Loucy (cell line): ENCODE data around the gene NLRP6.
"Not testable (repeated sequence)": the region's sequence is repeated elsewhere in the genome, so short reads cannot be mapped to it uniquely, and the experiment has no call there.

Experiments used
- H2AFZ ChIP-seq: fragments of 200-600 bp; sonication (generic); 2 replicates; pipeline ENCODE4 v1.6.0; 2016; ENCODE audit warnings: antibody characterized with exemption, mild to moderate bottlenecking, low read length, moderate library complexity
- H3F3A ChIP-seq: fragments of 200-600 bp; 2 replicates; pipeline ENCODE4 v1.6.0; 2016; ENCODE audit warnings: antibody characterized with exemption, low read depth, mild to moderate bottlenecking
- H3K27me3 ChIP-seq: fragments of 200-600 bp; sonication (generic); 2 replicates; pipeline ENCODE4 v1.6.1; 2014; ENCODE audit warnings: low read length, mild to moderate bottlenecking; ENCODE audit not compliant: insufficient read depth, poor library complexity, severe bottlenecking
- H3K36me3 ChIP-seq: fragments of 200-600 bp; sonication (generic); 2 replicates; pipeline ENCODE4 v1.6.1; 2016; ENCODE audit warnings: low read length; ENCODE audit not compliant: insufficient read depth
- H3K4me1 ChIP-seq: fragments of 200-600 bp; sonication (generic); 2 replicates; pipeline ENCODE4 v1.5.1; 2014; ENCODE audit warnings: low read length, mild to moderate bottlenecking; ENCODE audit not compliant: insufficient read depth, poor library complexity, severe bottlenecking
- H3K4me2 ChIP-seq: fragments of 200-600 bp; sonication (generic); 2 replicates; pipeline ENCODE4 v1.6.0; 2014; ENCODE audit warnings: antibody characterized with exemption, low read length, low read depth, mild to moderate bottlenecking; ENCODE audit not compliant: poor library complexity, severe bottlenecking
- H3K4me3 ChIP-seq: fragments of 200-600 bp; sonication (generic); 2 replicates; pipeline ENCODE4 v1.5.1; 2014; ENCODE audit warnings: low read length, mild to moderate bottlenecking, mixed read lengths; ENCODE audit not compliant: poor library complexity, severe bottlenecking
- H3K79me2 ChIP-seq: fragments of 200-600 bp; sonication (generic); 2 replicates; pipeline ENCODE4 v1.6.1; 2014; ENCODE audit warnings: low read length; ENCODE audit not compliant: insufficient read depth
- H3K9ac ChIP-seq: fragments of 200-600 bp; sonication (generic); 2 replicates; pipeline ENCODE4 v1.6.0; 2014; ENCODE audit warnings: mild to moderate bottlenecking, low read depth, low read length, moderate library complexity; ENCODE audit not compliant: poor library complexity, severe bottlenecking
- H3K9me2 ChIP-seq: fragments of 200-600 bp; sonication (generic); replicated peaks from 2 replicates; pipeline ENCODE4 v1.6.1; 2016; ENCODE audit warnings: low read depth, low read length, mixed read lengths
- H3K9me3 ChIP-seq: fragments of 200-600 bp; sonication (generic); 2 replicates; pipeline ENCODE4 v1.6.1; 2014; ENCODE audit warnings: mild to moderate bottlenecking, antibody characterized with exemption, low read length, low read depth; ENCODE audit not compliant: insufficient read depth
- H4K20me1 ChIP-seq: fragments of 200-600 bp; sonication (generic); 2 replicates; pipeline ENCODE4 v1.6.0; 2014; ENCODE audit warnings: antibody characterized with exemption, low read length, mild to moderate bottlenecking; ENCODE audit not compliant: insufficient read depth, poor library complexity, severe bottlenecking
- CTCF ChIP-seq: fragments of 200-600 bp; sonication (generic); conservative IDR thresholded peaks from 2 replicates; pipeline ENCODE4 v1.5.1; 2014; ENCODE audit warnings: mild to moderate bottlenecking, antibody characterized with exemption, low read length
- EZH2phosphoT487 ChIP-seq: fragments of 200-600 bp; IDR thresholded peaks from 2 replicates; pipeline ENCODE4 v1.6.1; 2018; ENCODE audit warnings: antibody characterized with exemption, mild to moderate bottlenecking, moderate library complexity, borderline replicate concordance

Gene NLRP6

GRCh38 chr11:284105-285020 lies 6.2 kb downstream of the NLRP6 start:
- no peak for TF ChIP-seq EZH2phosphoT487
- no peaks in the 10 kb centered on the region for H3K27me3 ChIP-seq
- peaks cover 15% of the 10 kb centered on the region; the same call in 1 of the 2 replicates for H3K79me2 ChIP-seq
- H3K9me2 ChIP-seq = no peaks in the 10 kb centered on the region
- H3K36me3 ChIP-seq = no peaks in the 10 kb centered on the region
- H3K9me3 ChIP-seq = no peaks in the 10 kb centered on the region
- H2AFZ ChIP-seq = no peak overlapping the region
- H4K20me1 ChIP-seq = no peaks in the 10 kb centered on the region
- H3K9ac ChIP-seq = no peak overlapping the region
- H3F3A ChIP-seq = no peaks in the 10 kb centered on the region
- no peak overlapping the region for H3K4me2 ChIP-seq
- no peak overlapping the region for H3K4me3 ChIP-seq
- H3K4me1 ChIP-seq = peaks cover 22% of the 10 kb centered on the region

GRCh38 chr11:285021-285893 lies 7.0 kb downstream of the NLRP6 start:
- Histone ChIP-seq H3K4me2 (no peak overlapping the region), H2AFZ (no peak overlapping the region), H3K4me3 (no peak overlapping the region), H3K9me2 (no peaks in the 10 kb centered on the region), H3K9ac (no peak overlapping the region), H3K36me3 (no peaks in the 10 kb centered on the region), H3K4me1 (peaks cover 31% of the 10 kb centered on the region), H3F3A (no peaks in the 10 kb centered on the region), H3K79me2 (peaks cover 24% of the 10 kb centered on the region; the same call in 1 of the 2 replicates), H3K27me3 (no peaks in the 10 kb centered on the region), H3K9me3 (no peaks in the 10 kb centered on the region), H4K20me1 (peaks cover under 1% of the 10 kb centered on the region)
- TF ChIP-seq CTCF (no peak), EZH2phosphoT487 (no peak)

GRCh38 chr11:285894-286220 lies 7.7 kb downstream of the NLRP6 start:
- peaks cover 3% of the 10 kb centered on the region for H4K20me1 ChIP-seq
- no peak overlapping the region for H3K4me3 ChIP-seq
- no peak for TF ChIP-seq EZH2phosphoT487
- no peak for TF ChIP-seq CTCF
- no peak overlapping the region for H2AFZ ChIP-seq
- H3K27me3 ChIP-seq = no peaks in the 10 kb centered on the region
- H3K9me2 ChIP-seq = no peaks in the 10 kb centered on the region
- no peak overlapping the region for H3K9ac ChIP-seq
- no peaks in the 10 kb centered on the region for H3F3A ChIP-seq
- H3K4me1 ChIP-seq = peaks cover 37% of the 10 kb centered on the region
- H3K79me2 ChIP-seq = peaks cover 30% of the 10 kb centered on the region; the same call in 1 of the 2 replicates
- H3K9me3 ChIP-seq = no peaks in the 10 kb centered on the region
- no peak overlapping the region for H3K4me2 ChIP-seq
- H3K36me3 ChIP-seq = no peaks in the 10 kb centered on the region

GRCh38 chr11:286977-287820 lies 9.0 kb downstream of the NLRP6 start:
- Histone ChIP-seq H3K4me3 (peak overlapping the region; percentile 93), H3K4me2 (peak overlapping the region; percentile 97), H3K9ac (peak overlapping the region; percentile 93), H3K4me1 (peaks cover 42% of the 10 kb centered on the region), H3K79me2 (peaks cover 37% of the 10 kb centered on the region; the same call in 1 of the 2 replicates), H2AFZ (peak overlapping the region; percentile 82; the same call in 1 of the 2 replicates)
- H3K36me3 ChIP-seq, H3K27me3 ChIP-seq, H3F3A ChIP-seq, H4K20me1 ChIP-seq, H3K9me2 ChIP-seq, H3K9me3 ChIP-seq: not testable (repeated sequence)
